GM18858 (cell line): Measurements from ENCODE around the gene IRAK1BP1.
"Not testable (repeated sequence)": the region's sequence is repeated elsewhere in the genome, so short reads cannot be mapped to it uniquely, and the experiment has no call there.

Experiments used
- ATAC-seq: cut with Tn5 transposase; IDR thresholded peaks from one replicate; pipeline ENCODE4 v1.9.1; 2021; ENCODE audit not compliant: unreplicated experiment

Gene IRAK1BP1

DNA sequence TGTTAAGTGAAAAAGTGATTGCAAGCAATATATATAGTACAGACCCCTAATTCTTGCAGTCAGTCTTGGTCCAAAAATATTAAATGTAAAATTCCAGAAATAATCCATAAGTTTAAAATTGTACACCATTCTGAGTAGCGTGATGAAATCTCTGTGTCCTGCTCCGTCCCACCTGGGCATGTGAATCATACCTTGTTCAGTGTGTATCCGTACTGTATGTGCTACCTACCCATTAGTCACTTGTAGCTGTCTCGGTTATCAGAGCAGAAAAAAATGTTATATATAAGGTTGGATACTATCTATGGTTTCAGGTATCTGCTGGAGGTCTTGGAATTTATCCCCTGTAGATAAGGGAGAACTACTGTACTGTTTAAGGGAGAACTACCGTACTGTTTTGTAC, 16.3 kb downstream of the IRAK1BP1 start:
- no peak for ATAC-seq

GRCh38 chr6:78889901-78890300, 22.6 kb downstream of the IRAK1BP1 start:
- ATAC-seq: not testable (repeated sequence)

DNA sequence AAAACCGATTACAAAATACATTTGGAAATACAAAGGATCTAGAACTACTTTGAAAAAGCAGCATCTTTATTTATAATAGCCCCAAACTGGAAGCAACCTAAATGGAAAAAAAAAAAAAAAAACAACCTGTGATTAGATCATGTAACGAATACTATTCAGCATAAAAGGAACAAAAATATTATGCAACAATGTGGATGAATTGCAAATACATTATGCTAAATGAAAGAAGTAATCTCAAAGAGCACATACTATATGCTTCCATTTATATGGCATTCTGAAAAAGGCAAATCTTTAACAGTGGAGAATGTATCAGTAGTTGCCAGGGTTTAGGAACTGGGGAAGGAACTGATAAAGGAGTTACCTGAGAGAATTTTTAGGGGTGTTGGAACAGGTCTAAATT, 28.9 kb downstream of the IRAK1BP1 start:
- no peak for ATAC-seq

- ATAC-seq: no peak
Observed at GRCh38 chr6:78908621-78909020, 41.3 kb downstream of the IRAK1BP1 start.

- ATAC-seq: peak; percentile 44
Observed at GRCh38 chr6:78909391-78909790, 42.0 kb downstream of the IRAK1BP1 start.

DNA sequence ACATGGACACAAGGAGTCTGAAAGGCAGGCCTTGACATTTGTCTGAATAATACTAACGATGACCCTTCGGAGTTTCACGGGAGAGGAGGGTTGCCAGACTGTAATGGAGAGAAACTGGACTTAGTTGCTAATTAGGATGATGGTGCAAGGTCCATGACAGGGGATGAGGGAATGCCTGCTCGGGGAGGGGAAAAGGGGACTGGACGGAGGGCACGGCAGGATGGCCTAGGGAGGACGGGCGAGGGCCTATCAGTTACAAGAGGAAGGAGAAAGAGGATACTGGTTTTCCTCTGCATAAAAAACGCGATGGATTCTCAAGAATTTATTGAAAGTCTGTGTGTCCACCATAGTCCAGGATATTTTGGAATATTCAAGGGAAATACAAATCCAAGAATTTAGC, 42.7 kb downstream of the IRAK1BP1 start:
- ATAC-seq: no peak

GRCh38 chr6:78910591-78911171, 43.3 kb downstream of the IRAK1BP1 start:
- ATAC-seq: no peak

- no peak for ATAC-seq
Observed at GRCh38 chr6:78911218-78911940, 44.0 kb downstream of the IRAK1BP1 start.

DNA sequence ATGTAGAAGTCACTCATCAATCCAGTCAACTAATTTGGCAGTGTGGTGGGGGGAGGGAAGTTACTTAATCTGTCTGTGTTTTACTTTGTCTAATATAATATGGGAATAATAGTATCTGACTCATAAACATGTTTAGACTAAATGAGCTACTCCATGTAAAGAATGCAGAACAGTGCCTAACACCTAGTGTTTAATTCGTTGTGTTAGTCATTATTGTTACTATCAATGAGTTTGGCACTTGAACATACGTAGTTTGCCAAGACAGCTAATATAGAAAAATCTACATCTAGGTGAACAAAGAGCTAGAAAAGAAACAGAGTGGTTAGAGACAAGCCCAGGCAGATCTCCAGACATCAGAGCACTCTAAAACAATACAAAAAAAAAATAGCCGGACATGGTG, 49.1 kb downstream of the IRAK1BP1 start:
- no peak for ATAC-seq

- no peak for ATAC-seq
Observed at GRCh38 chr6:78917788-78918187, 50.4 kb downstream of the IRAK1BP1 start.

- not testable (repeated sequence) for ATAC-seq
Observed at GRCh38 chr6:78921168-78921567, 53.8 kb downstream of the IRAK1BP1 start.

DNA sequence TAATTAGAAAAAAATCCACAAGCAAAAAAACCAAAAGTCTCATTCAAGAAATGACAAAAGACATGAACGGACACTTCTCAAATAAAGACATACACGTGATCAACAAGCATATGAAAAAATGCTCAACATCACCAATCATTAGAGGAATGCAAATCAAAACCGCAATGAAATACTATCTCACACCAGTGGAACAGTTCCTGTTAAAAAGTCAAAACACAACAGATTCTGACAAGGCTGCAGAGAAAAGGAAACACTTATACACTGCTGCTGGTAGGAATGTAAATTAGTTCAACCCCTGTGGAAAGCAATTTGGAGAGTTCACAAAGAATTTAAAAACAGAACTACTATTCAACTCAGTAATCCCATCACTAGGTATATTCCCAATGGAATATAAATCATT, 58.0 kb downstream of the IRAK1BP1 start:
- ATAC-seq: no peak

DNA sequence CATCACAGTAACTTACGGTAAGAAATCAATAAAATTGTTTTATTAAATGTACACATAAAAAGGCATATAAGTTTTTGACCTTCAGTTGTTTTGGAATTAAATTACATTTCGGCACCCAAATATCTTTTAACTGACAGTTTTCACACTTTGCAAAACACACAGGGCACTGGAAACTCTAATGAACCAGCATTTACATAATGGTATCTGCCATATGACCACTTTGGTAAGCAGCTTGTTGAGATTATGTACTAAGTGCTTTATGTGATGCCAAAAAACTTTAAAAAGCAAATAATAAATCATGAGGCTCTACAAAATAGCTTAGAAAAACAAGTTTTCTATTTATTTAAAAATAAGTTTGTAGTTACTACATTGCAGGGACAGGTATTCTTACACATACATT, 68.2 kb downstream of the IRAK1BP1 start:
- no peak for ATAC-seq

DNA sequence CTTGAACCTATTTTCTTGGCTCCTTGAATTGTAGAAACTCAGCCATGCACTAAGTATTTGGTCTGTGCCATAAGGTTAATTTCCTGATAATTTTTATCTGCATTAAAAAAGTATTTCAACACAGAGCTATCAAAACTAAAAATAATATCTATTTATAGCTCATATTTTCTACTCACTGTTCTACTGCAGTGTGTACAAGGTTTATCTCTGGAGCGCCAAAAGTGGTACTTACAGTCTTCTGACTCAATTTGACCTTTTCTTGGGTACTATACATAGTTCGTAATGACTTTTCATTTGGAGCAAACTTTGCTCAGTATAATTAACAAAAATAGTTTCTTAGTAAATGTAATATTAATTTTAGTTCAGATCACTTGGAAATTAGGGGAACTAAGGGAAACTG, 69.2 kb downstream of the IRAK1BP1 start:
- no peak for ATAC-seq

DNA sequence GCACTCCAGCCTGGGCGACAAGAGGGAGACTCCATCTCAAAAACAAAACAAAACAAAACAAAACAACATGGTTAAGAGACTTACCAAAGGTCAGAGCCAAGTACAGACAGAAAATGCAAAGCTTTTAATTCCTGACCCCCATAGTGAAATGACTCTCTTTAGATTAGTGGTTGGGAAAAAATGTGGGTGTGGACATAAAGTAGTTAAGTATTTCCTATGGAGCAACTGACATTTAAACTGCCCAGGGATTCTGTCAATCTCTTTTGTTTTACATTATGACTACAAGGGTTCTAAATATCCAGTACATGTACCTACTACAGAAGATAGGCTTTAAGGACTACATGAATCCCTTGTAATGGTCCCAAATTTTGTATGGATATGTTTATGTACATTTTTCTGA, 75.1 kb downstream of the IRAK1BP1 start:
- ATAC-seq: no peak

DNA sequence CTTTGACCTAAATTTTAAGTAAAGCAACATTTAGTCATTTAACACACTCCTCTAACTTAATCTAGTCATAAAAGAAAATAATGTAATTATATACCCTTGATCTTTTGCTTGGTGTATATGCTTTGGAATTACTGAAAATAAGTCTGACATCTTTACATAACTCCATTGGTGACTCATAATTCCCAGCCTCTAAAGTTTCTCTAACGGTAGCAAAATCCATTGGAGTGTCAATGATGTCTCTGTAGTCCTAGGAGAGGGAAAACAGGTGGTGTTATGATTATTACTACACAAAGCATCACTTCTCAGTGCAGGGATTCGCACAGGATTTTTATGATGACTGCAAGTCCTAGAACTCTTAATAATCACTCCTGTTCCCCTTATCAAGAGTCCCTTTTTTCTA, 80.2 kb downstream of the IRAK1BP1 start:
- ATAC-seq: no peak

- ATAC-seq: no peak
Observed at GRCh38 chr6:78947962-78948361, 80.6 kb downstream of the IRAK1BP1 start.

DNA sequence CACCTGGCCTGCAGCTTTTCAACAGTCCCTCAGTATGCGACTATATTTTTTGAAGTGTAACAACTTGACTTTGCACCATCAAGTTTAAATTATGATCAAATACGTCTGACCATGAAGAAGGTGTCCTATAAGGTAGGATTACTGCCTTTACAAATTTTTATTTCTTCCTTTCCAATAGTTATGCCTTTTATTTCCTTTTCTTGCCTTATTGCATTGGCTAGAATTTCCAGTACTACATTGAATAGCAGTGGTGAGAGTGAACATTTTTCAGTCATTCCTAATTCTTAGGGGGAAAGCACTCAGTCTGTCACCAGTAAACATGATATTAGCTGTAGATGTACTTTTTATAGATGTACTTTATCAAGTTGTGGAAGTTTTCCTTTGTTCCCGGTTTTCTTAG, 81.4 kb downstream of the IRAK1BP1 start:
- ATAC-seq: no peak

DNA sequence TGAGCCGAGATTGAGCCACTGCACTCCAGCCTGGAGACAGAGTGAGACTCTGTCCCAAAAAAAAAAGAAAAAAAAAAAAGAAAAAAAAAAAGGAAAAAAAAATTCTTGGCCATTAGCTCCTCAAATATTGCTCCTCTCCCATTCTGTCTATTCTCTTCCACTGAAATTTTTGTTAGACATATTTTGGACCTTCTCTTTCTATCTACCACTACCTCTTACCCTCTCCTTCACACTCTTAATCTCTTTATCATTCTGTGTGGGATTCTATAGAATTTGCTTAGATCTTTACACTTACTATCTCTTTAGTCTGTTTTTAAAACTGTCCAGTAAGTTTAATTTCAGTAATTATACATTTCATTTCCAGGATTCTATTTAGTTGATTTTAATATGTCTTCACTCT, 85.0 kb downstream of the IRAK1BP1 start:
- ATAC-seq: no peak
